ENCODE results near the gene ASB10. TPM values are rescaled to one million over a fixed set of nuclear protein-coding genes. Genes with fewer than 3 reads are reported as not detected.
A peak's percentile ranks its signal among the peaks of the same experiment; 100 is the strongest.

The ASB10 gene
- total and polyA plus RNA-seq, 7 experiments from 2014 or later: not detected

DNA sequence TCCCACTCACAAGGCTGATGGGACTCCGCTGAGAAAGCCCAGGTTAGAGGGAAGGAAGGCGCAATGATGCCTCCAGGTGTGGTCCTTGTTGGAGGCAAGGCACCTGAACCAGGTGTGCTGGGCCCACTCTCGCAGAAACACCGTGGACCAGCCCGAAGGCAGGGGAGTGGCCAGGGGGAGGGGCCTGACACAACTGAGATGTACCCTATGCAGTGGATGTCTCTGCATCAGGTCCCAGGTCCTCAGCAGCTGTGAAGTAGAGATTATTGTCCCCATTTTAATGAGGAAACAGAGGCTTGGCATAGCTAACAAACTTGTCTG lies 51.6 kb downstream of the ASB10 start:
- DNase-seq (no peak), ATAC-seq (no peak)
- H3K36me3 Mint-ChIP-seq: peaks cover 0 to 28% (median 2%) of the 10 kb centered on the region in 5 donors
- H3K4me3 Mint-ChIP-seq: no peak overlapping the region
- no peak overlapping the region for H3K4me3 ChIP-seq (ENCODE audit: low read length)
- H3K36me3 ChIP-seq (ENCODE audit: control insufficient read depth in 2 of 3, insufficient read depth in 3 of 3, low read length in 3 of 3): peaks cover 0 to 39% (median 0%) of the 10 kb centered on the region in 3 experiments
- H3K4me1 ChIP-seq (ENCODE audit: control insufficient read depth in 2 of 2, insufficient read depth in 2 of 2, low read length in 2 of 2): no peaks in the 10 kb centered on the region
- H3K27me3 Mint-ChIP-seq: no peaks in the 10 kb centered on the region
- H3K9me3 Mint-ChIP-seq: no peaks in the 10 kb centered on the region
- no peaks in the 10 kb centered on the region for H3K9me3 ChIP-seq (ENCODE audit: control insufficient read depth in 2 of 3, low read length in 3 of 3)
- intact Hi-C loops (cut with micrococcal nuclease): no loop called here
- H3K27ac Mint-ChIP-seq: peak overlapping the region in 1 of 9 donors; percentile 80
- H3K4me1 Mint-ChIP-seq: no peaks in the 10 kb centered on the region
- POLR2A ChIA-PET: no interaction called here
- CTCF ChIA-PET: no interaction called here
- no peaks in the 10 kb centered on the region for H3K27me3 ChIP-seq (ENCODE audit: control insufficient read depth in 2 of 2, insufficient read depth in 2 of 2, low read length in 2 of 2)
- H3K27ac ChIP-seq (ENCODE audit: low read depth, low read length): no peak overlapping the region

GRCh38 chr7:151134743-151135524 lies 52.1 kb downstream of the ASB10 start:
- no peaks in the 10 kb centered on the region for H3K9me3 ChIP-seq (ENCODE audit: control insufficient read depth in 2 of 3, low read length in 3 of 3)
- H3K27me3 ChIP-seq (ENCODE audit: control insufficient read depth in 2 of 2, insufficient read depth in 2 of 2, low read length in 2 of 2): no peaks in the 10 kb centered on the region
- H3K4me1 ChIP-seq (ENCODE audit: control insufficient read depth in 2 of 2, insufficient read depth in 2 of 2, low read length in 2 of 2): no peaks in the 10 kb centered on the region
- no peaks in the 10 kb centered on the region for H3K4me1 Mint-ChIP-seq
- H3K36me3 ChIP-seq (ENCODE audit: control insufficient read depth in 2 of 3, insufficient read depth in 3 of 3, low read length in 3 of 3): peaks cover 0 to 44% (median 0%) of the 10 kb centered on the region in 3 experiments
- H3K36me3 Mint-ChIP-seq: peaks cover 0 to 32% (median 0%) of the 10 kb centered on the region in 5 donors
- intact Hi-C loops (cut with micrococcal nuclease): no loop called here
- no peaks in the 10 kb centered on the region for H3K27me3 Mint-ChIP-seq
- H3K4me3 Mint-ChIP-seq: no peak overlapping the region
- CTCF ChIA-PET: no interaction called here
- DNase-seq (no peak), ATAC-seq (no peak)
- peak overlapping the region in 1 of 9 donors; percentile 80 for H3K27ac Mint-ChIP-seq
- no peak overlapping the region for H3K27ac ChIP-seq (ENCODE audit: low read depth, low read length)
- H3K9me3 Mint-ChIP-seq: no peaks in the 10 kb centered on the region
- no peak overlapping the region for H3K4me3 ChIP-seq (ENCODE audit: low read length)
- POLR2A ChIA-PET: no interaction called here

DNA sequence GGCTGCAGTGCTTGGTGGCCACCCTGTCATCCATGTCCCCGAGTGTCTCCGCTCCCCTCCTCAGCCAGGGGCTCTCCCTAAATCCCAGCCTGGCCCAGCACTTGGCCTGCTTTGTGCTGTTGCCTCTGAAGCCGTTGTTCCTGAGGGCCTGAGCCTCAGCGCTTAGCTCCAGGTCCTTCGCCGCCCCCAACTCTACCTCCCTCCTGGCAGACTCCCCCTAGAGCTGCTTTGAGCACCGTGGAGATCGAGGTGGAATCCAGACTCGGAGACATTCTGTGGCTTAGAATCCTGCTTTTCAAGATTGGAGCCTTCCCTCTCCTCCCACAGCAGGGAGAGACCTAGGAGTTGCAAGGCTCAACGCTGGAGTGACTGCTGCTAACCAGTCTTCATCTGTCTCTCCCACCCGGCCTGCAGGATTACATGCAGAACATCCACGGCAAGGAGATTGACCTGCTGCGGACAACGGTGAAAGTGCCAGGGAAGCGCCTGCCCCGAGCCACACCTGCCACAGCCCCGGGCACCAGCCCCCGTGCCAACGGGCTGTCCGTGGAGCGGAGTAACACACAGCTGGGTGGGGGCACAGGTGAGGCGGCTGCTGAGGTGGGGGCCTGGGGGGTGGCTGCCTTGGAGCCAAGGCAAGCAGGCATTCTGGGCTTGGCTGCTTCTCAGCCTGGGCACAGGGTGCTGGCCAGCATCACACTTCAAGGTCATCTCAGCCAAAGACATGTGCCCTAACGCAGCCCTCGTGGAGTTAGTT lies 52.9 kb downstream of the ASB10 start:
- Histone ChIP-seq H3K4me3 (ENCODE audit: low read length) (no peak overlapping the region), H3K36me3 (ENCODE audit: control insufficient read depth in 2 of 3, insufficient read depth in 3 of 3, low read length in 3 of 3) (peaks cover 0 to 49% (median 0%) of the 10 kb centered on the region in 3 experiments), H3K4me1 (ENCODE audit: control insufficient read depth in 2 of 2, insufficient read depth in 2 of 2, low read length in 2 of 2) (no peaks in the 10 kb centered on the region), H3K9me3 (ENCODE audit: control insufficient read depth in 2 of 3, low read length in 3 of 3) (no peaks in the 10 kb centered on the region), H3K27ac (ENCODE audit: low read depth, low read length) (no peak overlapping the region), H3K27me3 (ENCODE audit: control insufficient read depth in 2 of 2, insufficient read depth in 2 of 2, low read length in 2 of 2) (no peaks in the 10 kb centered on the region)
- Mint-ChIP-seq H3K27me3 (no peaks in the 10 kb centered on the region), H3K4me1 (no peaks in the 10 kb centered on the region), H3K36me3 (peaks cover 0 to 33% (median 0%) of the 10 kb centered on the region in 5 donors), H3K27ac (no peak overlapping the region), H3K4me3 (no peak overlapping the region), H3K9me3 (no peaks in the 10 kb centered on the region)
- DNase-seq: no peak
- ChIA-PET POLR2A (no interaction called here), CTCF (no interaction called here)
- intact Hi-C loops (cut with micrococcal nuclease): no loop called here
- ATAC-seq: no peak

GRCh38 chr7:151133266-151133985 lies 53.6 kb downstream of the ASB10 start:
- no peaks in the 10 kb centered on the region for H3K9me3 Mint-ChIP-seq
- peaks cover 0 to 29% (median 0%) of the 10 kb centered on the region in 5 donors for H3K36me3 Mint-ChIP-seq
- Histone ChIP-seq H3K36me3 (ENCODE audit: control insufficient read depth in 2 of 3, insufficient read depth in 3 of 3, low read length in 3 of 3) (peaks cover 0 to 56% (median 0%) of the 10 kb centered on the region in 3 experiments), H3K9me3 (ENCODE audit: control insufficient read depth in 2 of 3, low read length in 3 of 3) (no peaks in the 10 kb centered on the region), H3K27me3 (ENCODE audit: control insufficient read depth in 2 of 2, insufficient read depth in 2 of 2, low read length in 2 of 2) (no peaks in the 10 kb centered on the region), H3K27ac (ENCODE audit: low read depth, low read length) (no peak overlapping the region), H3K4me3 (ENCODE audit: low read length) (no peak overlapping the region), H3K4me1 (ENCODE audit: control insufficient read depth in 2 of 2, insufficient read depth in 2 of 2, low read length in 2 of 2) (no peaks in the 10 kb centered on the region)
- DNase-seq (no peak), ATAC-seq (no peak)
- no peaks in the 10 kb centered on the region for H3K27me3 Mint-ChIP-seq
- no peak overlapping the region for H3K4me3 Mint-ChIP-seq
- H3K4me1 Mint-ChIP-seq: no peaks in the 10 kb centered on the region
- ChIA-PET POLR2A (no interaction called here), CTCF (no interaction called here)
- intact Hi-C loops (cut with micrococcal nuclease): no loop called here
- H3K27ac Mint-ChIP-seq: no peak overlapping the region

DNA sequence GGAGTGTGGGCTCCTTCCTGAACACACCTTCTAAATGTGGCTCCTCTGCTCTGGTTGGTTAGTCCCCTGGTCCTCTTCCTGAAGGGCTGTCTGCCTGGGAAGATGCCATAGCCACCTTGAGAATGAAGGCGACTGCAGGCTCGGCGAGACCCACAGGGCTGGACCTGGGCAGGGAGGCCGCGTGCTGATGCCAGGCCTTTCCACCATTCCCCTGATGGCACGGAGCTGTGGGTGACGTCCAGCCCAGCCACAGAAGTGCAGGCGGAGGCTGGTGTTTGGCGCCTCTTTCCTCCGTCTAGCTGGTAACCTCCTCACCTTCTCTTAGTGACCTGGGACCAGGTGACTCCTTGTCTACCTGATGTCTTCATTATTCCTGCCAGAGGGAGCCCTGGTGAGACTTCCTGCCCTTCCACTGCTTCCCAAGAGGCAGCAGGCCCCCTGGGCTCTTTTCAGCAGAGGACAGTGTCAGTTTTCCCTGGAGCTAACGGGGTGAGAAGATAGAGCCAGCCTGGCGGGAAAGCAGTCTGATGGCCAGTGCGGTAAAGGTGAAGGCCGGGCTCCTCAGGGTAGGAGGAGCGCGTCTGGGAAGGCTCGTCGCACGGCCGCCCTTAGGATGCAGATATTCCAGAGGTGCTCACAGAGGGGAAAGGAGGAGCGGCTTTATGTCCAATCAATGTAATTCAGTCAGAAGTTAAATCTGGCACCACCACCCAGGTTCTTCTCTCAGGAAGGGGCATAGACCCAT lies 54.4 kb downstream of the ASB10 start:
- Histone ChIP-seq H3K27ac (ENCODE audit: low read depth, low read length) (no peak overlapping the region), H3K4me3 (ENCODE audit: low read length) (no peak overlapping the region), H3K4me1 (ENCODE audit: control insufficient read depth in 2 of 2, insufficient read depth in 2 of 2, low read length in 2 of 2) (no peaks in the 10 kb centered on the region), H3K36me3 (ENCODE audit: control insufficient read depth in 2 of 3, insufficient read depth in 3 of 3, low read length in 3 of 3) (peaks cover 0 to 60% (median 0%) of the 10 kb centered on the region in 3 experiments), H3K9me3 (ENCODE audit: control insufficient read depth in 2 of 3, low read length in 3 of 3) (no peaks in the 10 kb centered on the region), H3K27me3 (ENCODE audit: control insufficient read depth in 2 of 2, insufficient read depth in 2 of 2, low read length in 2 of 2) (no peaks in the 10 kb centered on the region)
- H3K4me3 Mint-ChIP-seq: no peak overlapping the region
- ATAC-seq (no peak), DNase-seq (no peak)
- no peaks in the 10 kb centered on the region for H3K9me3 Mint-ChIP-seq
- H3K36me3 Mint-ChIP-seq: peaks cover 0 to 29% (median 0%) of the 10 kb centered on the region in 5 donors
- intact Hi-C loops (cut with micrococcal nuclease): no loop called here
- no peaks in the 10 kb centered on the region for H3K27me3 Mint-ChIP-seq
- POLR2A ChIA-PET: no interaction called here
- H3K27ac Mint-ChIP-seq: no peak overlapping the region
- CTCF ChIA-PET: no interaction called here
- H3K4me1 Mint-ChIP-seq: no peaks in the 10 kb centered on the region

GRCh38 chr7:151131592-151132293 lies 55.3 kb downstream of the ASB10 start:
- intact Hi-C loops (cut with micrococcal nuclease): no loop called here

More at GRCh38 chr7:151131592-151132293, 55.3 kb downstream of the ASB10 start:
- Mint-ChIP-seq H3K36me3 (peaks cover 0 to 29% (median 0%) of the 10 kb centered on the region in 5 donors), H3K27ac (no peak overlapping the region), H3K27me3 (no peaks in the 10 kb centered on the region), H3K4me1 (no peaks in the 10 kb centered on the region), H3K4me3 (no peak overlapping the region), H3K9me3 (no peaks in the 10 kb centered on the region)
- H3K27ac ChIP-seq (ENCODE audit: low read depth, low read length): no peak overlapping the region
- ChIA-PET POLR2A (interaction anchor here (0.7 kb wide), 1 partner anchor 154 kb away, joined by 3 read pairs; no protein-coding TSS in a partner anchor), CTCF (no interaction called here)
- no peaks in the 10 kb centered on the region for H3K4me1 ChIP-seq (ENCODE audit: control insufficient read depth in 2 of 2, insufficient read depth in 2 of 2, low read length in 2 of 2)
- peaks cover 0 to 60% (median 0%) of the 10 kb centered on the region in 3 experiments for H3K36me3 ChIP-seq (ENCODE audit: control insufficient read depth in 2 of 3, insufficient read depth in 3 of 3, low read length in 3 of 3)
- DNase-seq (no peak), ATAC-seq (no peak)
- H3K27me3 ChIP-seq (ENCODE audit: control insufficient read depth in 2 of 2, insufficient read depth in 2 of 2, low read length in 2 of 2): no peaks in the 10 kb centered on the region
- H3K9me3 ChIP-seq (ENCODE audit: control insufficient read depth in 2 of 3, low read length in 3 of 3): no peaks in the 10 kb centered on the region
- H3K4me3 ChIP-seq (ENCODE audit: low read length): no peak overlapping the region

All from naive thymus-derived CD4-positive, alpha-beta T cell (primary cell).